ENCODE data around the gene ROBO3. TPM values are rescaled to one million over a fixed set of nuclear protein-coding genes. Genes with fewer than 3 reads are reported as not detected.

Gene ROBO3
- total and polyA plus RNA-seq, 2 donors (not counting 3 experiments of a cell fraction or from before 2014, with no cell fraction given) = 27.1 to 65.4 TPM

GRCh38 chr11:124872280-124872679 lies 7.0 kb downstream of the ROBO3 start:
- Histone ChIP-seq H3K9me1 (replicated peaks; ENCODE audit: control insufficient read depth, extremely low read depth, insufficient read depth, low read length) (no peaks in the 10 kb centered on the region), H3K4me2 (ENCODE audit: insufficient read depth, low read length) (no peak overlapping the region), H4K20me1 (replicated peaks; ENCODE audit: control insufficient read depth, extremely low read depth, insufficient read depth, low read length) (no peaks in the 10 kb centered on the region), H3K9ac (replicated peaks; ENCODE audit: extremely low read depth, insufficient read depth, low read length) (no peak overlapping the region), H3K79me2 (ENCODE audit: control insufficient read depth, insufficient read depth, low read length) (no peaks in the 10 kb centered on the region), H3K27me3 (ENCODE audit: control insufficient read depth in 2 of 2, insufficient read depth in 2 of 2, low read length in 2 of 2) (peaks cover 54 to 62% of the 10 kb centered on the region in 2 experiments), H3K36me3 (ENCODE audit: control insufficient read depth in 2 of 2, extremely low read depth in 1 of 2, insufficient read depth in 2 of 2, low read length in 2 of 2) (no peaks in the 10 kb centered on the region), H3K4me3 (replicated peaks in 1 of 3; ENCODE audit: insufficient read depth in 1 of 3, low read depth in 1 of 3, low read length in 3 of 3) (no peak overlapping the region), H3K27ac (ENCODE audit: insufficient read depth, low read depth, low read length) (no peak overlapping the region), H2AFZ (ENCODE audit: low read depth, low read length) (no peak overlapping the region), H3K9me3 (replicated peaks; ENCODE audit: control insufficient read depth, insufficient read depth, low read length) (no peaks in the 10 kb centered on the region), H3K4me1 (ENCODE audit: control insufficient read depth, extremely low read depth, insufficient read depth, low read length) (peaks cover 11% of the 10 kb centered on the region)
- CTCF ChIA-PET = interaction anchor here (1.6 kb wide), 1 partner anchor 35 kb away, joined by 4 read pairs; no protein-coding TSS in a partner anchor
- TF ChIP-seq POLR2AphosphoS5 (IDR thresholded peaks at IDR 0.05; ENCODE audit: insufficient read depth, low read depth, low read length) (no peak), EZH2 (IDR thresholded peaks at IDR 0.05; ENCODE audit: borderline replicate concordance, low read depth, low read length, severe bottlenecking) (peak; percentile 48), MYC (IDR thresholded peaks at IDR 0.05; ENCODE audit: low read depth, low read length) (no peak), MAX (IDR thresholded peaks at IDR 0.05; ENCODE audit: insufficient read depth, insufficient read length) (no peak), CTCF (IDR thresholded peaks at IDR 0.05; ENCODE audit: extremely low read depth in 1 of 2, insufficient read depth in 1 of 2, low read depth in 1 of 2, low read length in 2 of 2) (no peak)
- no peak for DNase-seq (ENCODE audit: low read depth, low spot score)
- BruUV-seq (replicated peaks) = no TSS peak
- POLR2A ChIA-PET = no interaction called here
- intact Hi-C loops (cut with micrococcal nuclease) = no loop called here
- FAIRE-seq = no peak
- dilution Hi-C loops (cut with MboI; ENCODE audit: extremely low pct_ligation_motif_present, low sequenced_read_pairs) = no loop called here

- no TSS peak for BruUV-seq (replicated peaks)
- H3K9ac ChIP-seq (replicated peaks; ENCODE audit: extremely low read depth, insufficient read depth, low read length) = no peak overlapping the region
- H3K4me3 ChIP-seq (replicated peaks in 1 of 3; ENCODE audit: insufficient read depth in 1 of 3, low read depth in 1 of 3, low read length in 3 of 3) = no peak overlapping the region
- POLR2A ChIA-PET = no interaction called here
- CTCF ChIA-PET = no interaction called here
- H3K79me2 ChIP-seq (ENCODE audit: control insufficient read depth, insufficient read depth, low read length) = no peaks in the 10 kb centered on the region
- intact Hi-C loops (cut with micrococcal nuclease) = no loop called here
- H4K20me1 ChIP-seq (replicated peaks; ENCODE audit: control insufficient read depth, extremely low read depth, insufficient read depth, low read length) = no peaks in the 10 kb centered on the region
- H3K9me1 ChIP-seq (replicated peaks; ENCODE audit: control insufficient read depth, extremely low read depth, insufficient read depth, low read length) = no peaks in the 10 kb centered on the region
- H2AFZ ChIP-seq (ENCODE audit: low read depth, low read length) = no peak overlapping the region
- no peak overlapping the region for H3K4me2 ChIP-seq (ENCODE audit: insufficient read depth, low read length)
- FAIRE-seq (no peak), DNase-seq (ENCODE audit: low read depth, low spot score) (no peak)
- no peaks in the 10 kb centered on the region for H3K36me3 ChIP-seq (ENCODE audit: control insufficient read depth in 2 of 2, extremely low read depth in 1 of 2, insufficient read depth in 2 of 2, low read length in 2 of 2)
- H3K9me3 ChIP-seq (replicated peaks; ENCODE audit: control insufficient read depth, insufficient read depth, low read length) = no peaks in the 10 kb centered on the region
- TF ChIP-seq EZH2 (IDR thresholded peaks at IDR 0.05; ENCODE audit: borderline replicate concordance, low read depth, low read length, severe bottlenecking) (no peak), POLR2AphosphoS5 (IDR thresholded peaks at IDR 0.05; ENCODE audit: insufficient read depth, low read depth, low read length) (no peak), POLR2A (IDR thresholded peaks at IDR 0.05; ENCODE audit: low read depth, low read length) (no peak), FOS (IDR thresholded peaks at IDR 0.05; ENCODE audit: borderline replicate concordance, insufficient read depth, low read length) (no peak), CTCF (IDR thresholded peaks at IDR 0.05; ENCODE audit: extremely low read depth in 1 of 2, insufficient read depth in 1 of 2, low read depth in 1 of 2, low read length in 2 of 2) (no peak), GATA2 (IDR thresholded peaks at IDR 0.05; ENCODE audit: insufficient read depth, insufficient read length, low read depth, low read length) (no peak), MYC (IDR thresholded peaks at IDR 0.05; ENCODE audit: low read depth, low read length) (no peak), MAX (IDR thresholded peaks at IDR 0.05; ENCODE audit: insufficient read depth, insufficient read length) (no peak), JUN (IDR thresholded peaks at IDR 0.05; ENCODE audit: borderline replicate concordance, insufficient read depth, insufficient read length, low read depth) (no peak)
- dilution Hi-C loops (cut with MboI; ENCODE audit: extremely low pct_ligation_motif_present, low sequenced_read_pairs) = no loop called here
- H3K27me3 ChIP-seq (ENCODE audit: control insufficient read depth in 2 of 2, insufficient read depth in 2 of 2, low read length in 2 of 2) = peaks cover 52 to 59% of the 10 kb centered on the region in 2 experiments
- no peak overlapping the region for H3K27ac ChIP-seq (ENCODE audit: insufficient read depth, low read depth, low read length)
- peaks cover 15% of the 10 kb centered on the region for H3K4me1 ChIP-seq (ENCODE audit: control insufficient read depth, extremely low read depth, insufficient read depth, low read length)
Measured at GRCh38 chr11:124872741-124873140, 7.5 kb downstream of the ROBO3 start.
